A673 (cell line): Measurements from ENCODE around the gene KRT80. TPM values are rescaled to one million over a fixed set of nuclear protein-coding genes. Genes with fewer than 3 reads are reported as not detected.

Experiments used
- BruUV-seq: library from RNA; stranded (reverse); fragments of 400-500 nt; replicated peaks from 2 replicates; lab custom pipeline; 2021; lab: Mats Ljungman, UMichigan
- CTCF ChIA-PET: fragments of 300-600 bp; sonication (Branson Sonifier 250); formaldehyde crosslinking; loops from one replicate; lab custom pipeline; 2022; ENCODE audit warnings: antibody characterized with exemption; lab: Charles Lee
- POLR2A ChIA-PET: fragments of 300-600 bp; sonication (Branson Sonifier 250); formaldehyde crosslinking; loops from one replicate; lab custom pipeline; 2022; ENCODE audit warnings: antibody characterized with exemption; ENCODE audit not compliant: low non-redundant PET; lab: Charles Lee
- DNase-seq: peaks from one replicate; pipeline ENCODE4 v3.0.0-alpha.2; 2015; ENCODE audit warnings: low spot score
- H3K27ac ChIP-seq: fragments of 200-600 bp; sonication (generic); 2 replicates; pipeline ENCODE4 v1.5.1; 2016; ENCODE audit warnings: mixed run types, low read depth, mild to moderate bottlenecking, mixed read lengths, antibody characterized with exemption, low read length; ENCODE audit not compliant: poor library complexity, severe bottlenecking
- H3K27me3 ChIP-seq: fragments of 200-600 bp; sonication (generic); replicated peaks from 2 replicates; pipeline ENCODE4 v1.6.1; 2017; ENCODE audit warnings: mixed run types, low read depth, mild to moderate bottlenecking, mixed read lengths, antibody characterized with exemption, low read length; ENCODE audit not compliant: insufficient read depth, poor library complexity
- H3K36me3 ChIP-seq: fragments of 200-600 bp; sonication (generic); 2 replicates; pipeline ENCODE4 v1.6.1; 2016; ENCODE audit warnings: mixed run types, mild to moderate bottlenecking, mixed read lengths, antibody characterized with exemption, low read length; ENCODE audit not compliant: insufficient read depth, poor library complexity, severe bottlenecking
- H3K4me1 ChIP-seq: fragments of 200-600 bp; sonication (generic); 2 replicates; pipeline ENCODE4 v1.6.1; 2017; ENCODE audit warnings: mixed run types, mild to moderate bottlenecking, mixed read lengths, antibody characterized with exemption, low read length; ENCODE audit not compliant: insufficient read depth, poor library complexity, severe bottlenecking
- H3K4me3 ChIP-seq: fragments of 200-600 bp; sonication (generic); 2 replicates; pipeline ENCODE4 v1.5.1; 2016; ENCODE audit warnings: low read depth, mixed run types, mild to moderate bottlenecking, mixed read lengths, low read length; ENCODE audit not compliant: poor library complexity, severe bottlenecking
- H3K9me3 ChIP-seq: fragments of 200-600 bp; sonication (generic); 2 replicates; pipeline ENCODE4 v1.6.1; 2016; ENCODE audit warnings: mixed run types, low read depth, mild to moderate bottlenecking, mixed read lengths, antibody characterized with exemption, low read length; ENCODE audit not compliant: poor library complexity, severe bottlenecking
- EZH2 ChIP-seq: fragments of 200-600 bp; sonication (generic); IDR thresholded peaks from 2 replicates; pipeline ENCODE4 v1.6.1; 2017; ENCODE audit warnings: borderline replicate concordance, low read depth, mild to moderate bottlenecking, mixed read lengths, antibody characterized with exemption, low read length; ENCODE audit not compliant: poor library complexity, severe bottlenecking
- intact Hi-C: fragments of 100-400 bp; cut with micrococcal nuclease; formaldehyde crosslinking; loops from one replicate; pipeline ENCODE4 v1.10.0; 2022; ENCODE audit not compliant: unreplicated experiment
- total RNA-seq: library from RNA; stranded (reverse); gene quantifications from 2 replicates; pipeline ENCODE4 v1.2.3, GENCODE V29; 2021
- TF ChIP-seq, protein P1 (sequence below): fragments of 300-800, 200-600 bp; sonication (generic); conservative IDR thresholded peaks from 2 replicates; pipeline ENCODE4 v1.5.1; 2017; ENCODE audit warnings: low read depth, mild to moderate bottlenecking, antibody characterized with exemption, low read length, moderate library complexity, mixed read lengths

Gene KRT80
- total RNA-seq, 1 experiment from 2014 or later, result 1.0 TPM

GRCh38 chr12:52204095-52204930 lies 12.5 kb upstream of the KRT80 start:
- intact Hi-C loops, result no loop called here
- Histone ChIP-seq H3K27ac (no peak overlapping the region), H3K4me1 (peaks cover 24% of the 10 kb centered on the region)

DNA sequence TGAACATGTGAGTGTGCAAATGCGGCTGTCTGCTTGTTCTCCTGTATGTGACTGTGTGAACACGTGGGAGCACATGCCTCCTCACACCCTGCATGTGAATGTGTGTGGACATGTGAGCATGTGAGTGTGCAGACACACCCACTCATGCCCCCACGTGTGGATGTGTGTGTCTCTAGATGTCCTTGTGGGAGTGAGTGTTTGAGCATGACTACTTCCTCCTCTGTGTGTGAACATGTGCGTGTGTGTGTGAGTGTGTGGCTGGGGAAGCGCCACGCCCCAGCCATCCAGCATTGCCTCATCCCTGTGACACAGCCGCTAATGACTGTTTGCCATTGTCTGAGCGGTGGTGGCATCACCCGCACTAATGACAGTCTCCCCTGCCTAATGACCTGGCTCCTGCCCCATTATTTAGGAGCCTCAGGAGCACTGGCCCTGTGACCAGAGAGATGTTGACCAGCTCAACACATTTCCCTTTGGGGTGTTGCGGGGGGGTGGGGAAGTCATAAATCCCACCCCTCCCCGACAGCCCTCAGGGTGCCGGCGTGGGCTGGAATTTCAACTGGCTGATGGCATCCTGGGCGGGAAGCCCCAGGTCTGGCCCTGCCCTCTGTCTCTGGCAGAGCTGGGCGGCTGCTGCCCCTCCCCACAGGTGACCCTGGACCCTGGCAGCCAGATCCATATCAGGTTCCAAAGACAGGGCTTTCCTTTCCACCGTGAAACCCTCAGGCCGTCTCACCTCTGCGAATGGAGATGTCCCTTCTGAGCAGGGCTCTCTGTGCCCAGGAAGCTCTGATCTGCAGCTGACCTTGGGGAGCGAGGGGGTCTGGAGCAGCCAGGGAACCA lies 11.5 kb upstream of the KRT80 start:
- intact Hi-C loops, result no loop called here
- H3K27me3 ChIP-seq, result no peaks in the 10 kb centered on the region
- ChIA-PET POLR2A (no interaction called here), CTCF (no interaction called here)
- TF ChIP-seq, protein P1, sequence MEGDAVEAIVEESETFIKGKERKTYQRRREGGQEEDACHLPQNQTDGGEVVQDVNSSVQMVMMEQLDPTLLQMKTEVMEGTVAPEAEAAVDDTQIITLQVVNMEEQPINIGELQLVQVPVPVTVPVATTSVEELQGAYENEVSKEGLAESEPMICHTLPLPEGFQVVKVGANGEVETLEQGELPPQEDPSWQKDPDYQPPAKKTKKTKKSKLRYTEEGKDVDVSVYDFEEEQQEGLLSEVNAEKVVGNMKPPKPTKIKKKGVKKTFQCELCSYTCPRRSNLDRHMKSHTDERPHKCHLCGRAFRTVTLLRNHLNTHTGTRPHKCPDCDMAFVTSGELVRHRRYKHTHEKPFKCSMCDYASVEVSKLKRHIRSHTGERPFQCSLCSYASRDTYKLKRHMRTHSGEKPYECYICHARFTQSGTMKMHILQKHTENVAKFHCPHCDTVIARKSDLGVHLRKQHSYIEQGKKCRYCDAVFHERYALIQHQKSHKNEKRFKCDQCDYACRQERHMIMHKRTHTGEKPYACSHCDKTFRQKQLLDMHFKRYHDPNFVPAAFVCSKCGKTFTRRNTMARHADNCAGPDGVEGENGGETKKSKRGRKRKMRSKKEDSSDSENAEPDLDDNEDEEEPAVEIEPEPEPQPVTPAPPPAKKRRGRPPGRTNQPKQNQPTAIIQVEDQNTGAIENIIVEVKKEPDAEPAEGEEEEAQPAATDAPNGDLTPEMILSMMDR, result no peak
- no peak for TF ChIP-seq EZH2
- H3K9me3 ChIP-seq, result no peaks in the 10 kb centered on the region
- H3K36me3 ChIP-seq, result no peaks in the 10 kb centered on the region
- H3K27ac ChIP-seq, result peak overlapping the region; percentile 59
- H3K4me1 ChIP-seq, result peaks cover 24% of the 10 kb centered on the region
- BruUV-seq, result no TSS peak
- H3K4me3 ChIP-seq, result no peak overlapping the region
- peak; percentile 87 for DNase-seq

More at GRCh38 chr12:52204095-52204930, 12.5 kb upstream of the KRT80 start:
- BruUV-seq, result no TSS peak
- CTCF ChIA-PET, result no interaction called here
- H3K9me3 ChIP-seq, result no peaks in the 10 kb centered on the region
- H3K27me3 ChIP-seq, result no peaks in the 10 kb centered on the region
- TF ChIP-seq, protein P1, result no peak
- TF ChIP-seq EZH2, result no peak
- H3K36me3 ChIP-seq, result no peaks in the 10 kb centered on the region
- no peak overlapping the region for H3K4me3 ChIP-seq
- no peak for DNase-seq
- POLR2A ChIA-PET, result no interaction called here

- H3K27ac ChIP-seq, result peak overlapping the region; percentile 16
- no peaks in the 10 kb centered on the region for H3K9me3 ChIP-seq
- H3K4me1 ChIP-seq, result peaks cover 20% of the 10 kb centered on the region
- DNase-seq, result peak; percentile 54
- no peaks in the 10 kb centered on the region for H3K36me3 ChIP-seq
- intact Hi-C loops, result no loop called here
- no peaks in the 10 kb centered on the region for H3K27me3 ChIP-seq
- TF ChIP-seq, protein P1, result no peak
- no peak for TF ChIP-seq EZH2
- ChIA-PET CTCF (no interaction called here), POLR2A (no interaction called here)
- no peak overlapping the region for H3K4me3 ChIP-seq
- no TSS peak for BruUV-seq
Observed at GRCh38 chr12:52202361-52203078, 10.7 kb upstream of the KRT80 start.
